Activated CD4-positive, CD25-positive, alpha-beta regulatory T cell (primary cell): ENCODE data around the gene HOXA10.

ENCODE experiments used
- DNase-seq, 4 experiments: peaks; one replicate each; lab custom pipeline; 2025; lab: John Stamatoyannopoulos, UW

HOXA10 gene

GRCh38 chr7:27203964-27204594 lies 30.0 kb upstream of the HOXA10 start:
- no peak for DNase-seq

- no peak for DNase-seq
These were observed 29.3 kb upstream of the HOXA10 start for GRCh38 chr7:27203365-27203953.

- DNase-seq = no peak
These were observed 28.7 kb upstream of the HOXA10 start for GRCh38 chr7:27202862-27203134.

GRCh38 chr7:27202018-27202861 lies 28.1 kb upstream of the HOXA10 start:
- DNase-seq = no peak

- no peak for DNase-seq
These were observed 27.5 kb upstream of the HOXA10 start for GRCh38 chr7:27201580-27202017.

- no peak for DNase-seq
These were observed 26.9 kb upstream of the HOXA10 start for GRCh38 chr7:27200761-27201579.

GRCh38 chr7:27199849-27200760 lies 26.0 kb upstream of the HOXA10 start, which contains the start of gene HOXA13:
Gene HOXA13, minus strand, starts transcription at chr7:27200091. Its CDS starts 14 bp downstream, at chr7:27200077.
- no peak for DNase-seq

GRCh38 chr7:27198871-27199801 lies 25.0 kb upstream of the HOXA10 start:
- no peak for DNase-seq

GRCh38 chr7:27198138-27198841 lies 24.2 kb upstream of the HOXA10 start:
- DNase-seq = no peak

GRCh38 chr7:27197137-27198042 lies 23.3 kb upstream of the HOXA10 start:
- DNase-seq = no peak

GRCh38 chr7:27196287-27196767 lies 22.2 kb upstream of the HOXA10 start:
- DNase-seq = peak; percentile 62 to 76 (median 64)

- DNase-seq = no peak
These were observed 20.7 kb upstream of the HOXA10 start for GRCh38 chr7:27194686-27195379.

- no peak for DNase-seq
These were observed 19.9 kb upstream of the HOXA10 start for GRCh38 chr7:27194002-27194352.

- DNase-seq = no peak
These were observed 19.3 kb upstream of the HOXA10 start for GRCh38 chr7:27193335-27194001.

GRCh38 chr7:27192546-27193334 lies 18.6 kb upstream of the HOXA10 start:
- DNase-seq = no peak

GRCh38 chr7:27191833-27192545 lies 17.9 kb upstream of the HOXA10 start:
- no peak for DNase-seq
